Measurements from ENCODE around the gene KLHL41.
A peak's percentile ranks its signal among the peaks of the same experiment; 100 is the strongest.
"Not testable (repeated sequence)": the region's sequence is repeated elsewhere in the genome, so short reads cannot be mapped to it uniquely, and the experiment has no call there.

Gene KLHL41

GRCh38 chr2:169572821-169573159, 63.3 kb downstream of the KLHL41 start:
- no peak for TF ChIP-seq CTCF (conservative IDR thresholded peaks at IDR 0.05)
- no peak for TF ChIP-seq ZFX (IDR thresholded peaks at IDR 0.05)
- H3K27ac ChIP-seq = peak overlapping the region; percentile 85

- peak within 1 kb of the TSS; percentile 85 for H3K27ac ChIP-seq
- no peak for TF ChIP-seq ZFX (IDR thresholded peaks at IDR 0.05)
- no peak for TF ChIP-seq CTCF (conservative IDR thresholded peaks at IDR 0.05)
Observed at GRCh38 chr2:169573160-169573973, 63.9 kb downstream of the KLHL41 start, which contains the start of gene FASTKD1. Gene FASTKD1 (minus strand): TSS chr2:169573865. CDS start chr2:169572029, 1,836 bp downstream.

GRCh38 chr2:169573974-169574299, 64.4 kb downstream of the KLHL41 start:
- peak overlapping the region; percentile 85 for H3K27ac ChIP-seq
- TF ChIP-seq ZFX (IDR thresholded peaks at IDR 0.05) (no peak), CTCF (conservative IDR thresholded peaks at IDR 0.05) (no peak)

- not testable (repeated sequence) for H3K27ac ChIP-seq
Observed at GRCh38 chr2:169574539-169574938, 65.0 kb downstream of the KLHL41 start.

- not testable (repeated sequence) for H3K27ac ChIP-seq
Observed at GRCh38 chr2:169575264-169575663, 65.8 kb downstream of the KLHL41 start.
